Measurements from ENCODE around the gene ABCG2.

GRCh38 chr4:88062843-88063242, 95.6 kb downstream of the ABCG2 start:
- TF ChIP-seq POLR2AphosphoS5 (IDR thresholded peaks at IDR 0.05; ENCODE audit: low read depth, low read length): no peak
- no peak for TF ChIP-seq REST (IDR thresholded peaks at IDR 0.05; ENCODE audit: insufficient read depth in 1 of 2, low read depth in 2 of 2, low read length in 2 of 2)
- no peak for TF ChIP-seq TAF1 (IDR thresholded peaks at IDR 0.05; ENCODE audit: borderline replicate concordance, insufficient read depth, low read length)

All from PFSK-1 (cell line).